GM12878 (cell line): Measurements from ENCODE around the gene TP53TG3D. TPM values are rescaled to one million over a fixed set of nuclear protein-coding genes. Genes with fewer than 3 reads are reported as not detected.
"Not testable (repeated sequence)": the region's sequence is repeated elsewhere in the genome, so short reads cannot be mapped to it uniquely, and the experiment has no call there.

Source experiments
- ATAC-seq: fragments of 200-7000 bp; cut with Tn5 transposase; 3 replicates; pipeline ENCODE4 v1.9.1; 2020; ENCODE audit warnings: mild to moderate bottlenecking, moderate library complexity
- Bru-seq: library from RNA; stranded (reverse); fragments of 400-500 nt; gene quantifications from one replicate; lab custom pipeline; 2021; lab: Mats Ljungman, UMichigan
- BruChase-seq, 2 experiments: library from RNA; stranded (reverse); fragments of 400-500 nt; gene quantifications; one replicate each; lab custom pipeline; 2021; lab: Mats Ljungman, UMichigan
- BruUV-seq: library from RNA; stranded (reverse); fragments of 400-500 nt; replicated peaks from 2 replicates; lab custom pipeline; 2021; lab: Mats Ljungman, UMichigan
- CTCF ChIA-PET: fragments of 300-600 bp; sonication (Branson Sonifier 250); formaldehyde crosslinking; extraction: SDS; loops from one replicate; lab custom pipeline; 2021; ENCODE audit warnings: inconsistent platforms; lab: Yijun Ruan, JAX
- POLR2A ChIA-PET: fragments of 350-600 bp; formaldehyde crosslinking; extraction: SDS; loops from one replicate; lab custom pipeline; 2021; ENCODE audit warnings: inconsistent platforms; lab: Charles Lee
- RAD21 ChIA-PET: fragments of 300-600 bp; sonication (Branson Sonifier 250); formaldehyde crosslinking; loops from one replicate; lab custom pipeline; 2023; ENCODE audit warnings: antibody characterized with exemption; ENCODE audit not compliant: unreplicated experiment; lab: Charles Lee
- SMC1A ChIA-PET: fragments of 300-600 bp; sonication (Branson Sonifier 250); formaldehyde crosslinking; loops from one replicate; lab custom pipeline; 2023; ENCODE audit not compliant: unreplicated experiment, uncharacterized antibody; lab: Charles Lee
- DNase-seq: peaks from one replicate; pipeline ENCODE4 v3.0.0-alpha.2; 2011; ENCODE audit warnings: low read depth, low spot score
- FAIRE-seq: peaks from 3 replicates; lab custom pipeline; 2011; peaks lifted over from hg19 to GRCh38; lab: Jason Lieb, UNC
- H2AFZ ChIP-seq: 2 replicates; pipeline ENCODE4 v1.6.0; 2011; ENCODE audit warnings: low read depth, low read length, control low read depth; ENCODE audit not compliant: control insufficient read depth
- H3K27ac ChIP-seq: 2 replicates; pipeline ENCODE4 v1.5.1; 2011; ENCODE audit warnings: control low read depth; ENCODE audit not compliant: control insufficient read depth, insufficient read depth
- H3K27me3 ChIP-seq, 2 experiments: replicated peaks in 1 of 2; 2 replicates each; pipeline versions ENCODE4 v1.6.0 to v1.6.1; 2011; ENCODE audit warnings: low read length in 1 of 2; ENCODE audit not compliant: control insufficient read depth in 2 of 2, insufficient read depth in 2 of 2
- H3K36me3 ChIP-seq, 2 experiments: 2 replicates each; pipeline ENCODE4 v1.5.1; 2011; ENCODE audit warnings: low read length in 1 of 2; ENCODE audit not compliant: control insufficient read depth in 2 of 2, insufficient read depth in 2 of 2
- H3K4me1 ChIP-seq: 2 replicates; pipeline ENCODE4 v1.6.1; 2011; ENCODE audit warnings: mild to moderate bottlenecking, low read length, moderate library complexity, mixed read lengths; ENCODE audit not compliant: control insufficient read depth, insufficient read depth
- H3K4me2 ChIP-seq: 2 replicates; pipeline ENCODE4 v1.6.0; 2011; ENCODE audit warnings: control low read depth; ENCODE audit not compliant: control insufficient read depth, insufficient read depth
- H3K4me3 ChIP-seq: fragments of 200-600 bp; sonication (generic); 2 replicates; pipeline ENCODE4 v1.5.1; 2016
- H3K79me2 ChIP-seq: 2 replicates; pipeline ENCODE4 v1.6.0; 2011; ENCODE audit warnings: low read length; ENCODE audit not compliant: control insufficient read depth, insufficient read depth
- H3K9ac ChIP-seq: 2 replicates; pipeline ENCODE4 v1.8.0; 2011; ENCODE audit warnings: low read length, control low read depth, mixed read lengths; ENCODE audit not compliant: control insufficient read depth, insufficient read depth
- H3K9me3 ChIP-seq: replicated peaks from 3 replicates; pipeline ENCODE4 v1.5.1; 2011; ENCODE audit warnings: mild to moderate bottlenecking, low read length; ENCODE audit not compliant: control insufficient read depth, insufficient read depth
- H4K20me1 ChIP-seq: 2 replicates; pipeline ENCODE4 v1.6.0; 2011; ENCODE audit not compliant: control insufficient read depth, insufficient read depth
- WGBS: methylation state at CpG from one replicate; pipeline ENCODE4 v1.1.6; 2016; ENCODE audit warnings: low lambda C conversion rate; ENCODE audit not compliant: insufficient replicate concordance, insufficient coverage; ENCODE audit errors: missing lambda C conversion rate; 5-methylcytosine and 5-hydroxymethylcytosine counted together
- in situ Hi-C: fragments of 300-500 bp; cut with MboI; formaldehyde crosslinking; loops from 9 replicates; pipeline ENCODE4 v1.14.3; 2018; ENCODE audit warnings: mixed read lengths
- intact Hi-C: fragments of 100-400 bp; cut with micrococcal nuclease; formaldehyde crosslinking; loops from one replicate; pipeline ENCODE4 v1.14.2; 2022; ENCODE audit not compliant: unreplicated experiment
- long read RNA-seq, 2 experiments: library from polyadenylated mRNA; unstranded; transcript quantifications; one replicate each; pipeline ENCODE4 v2.0.0, GENCODE V29; 2019 to 2020
- polyA minus RNA-seq, 3 experiments: library from RNA; depleted of rRNA, polyadenylated mRNA; stranded (reverse); fragments of >200 nt; gene quantifications; 2 replicates each; pipeline ENCODE4 v1.2.3, GENCODE V29; 2011
- polyA plus RNA-seq, 11 experiments: library from polyadenylated mRNA; depleted of rRNA in 4 of 11; unstranded in 6 of 11; stranded (reverse) in 5 of 11; fragments of >200 nt; fragmentation: Nextera tagmentation in 4 of 11; fragmentation: Illumina TruSeq in 1 of 11; extraction: Ambion mirVana in 4 of 11; extraction: Trizol in 1 of 11; gene quantifications; 1 replicate in 1 of 11; 2 replicates in 10 of 11; pipeline versions ENCODE4 v1.2.1 to v1.2.3, GENCODE V29; 2011 to 2016; ENCODE audit warnings: inconsistent platforms in 2 of 11, missing spikeins in 2 of 11, low read depth in 1 of 11
- total RNA-seq, 4 experiments: library from RNA; depleted of rRNA in 3 of 4; stranded (reverse); fragments of >200 nt in 3 of 4; fragmentation: Illumina TruSeq in 1 of 4; extraction: Trizol in 1 of 4; gene quantifications; 2 replicates each; pipeline versions ENCODE4 v1.2.1 to v1.2.3, GENCODE V29; 2013 to 2021

TP53TG3D gene
- total RNA-seq (2013; cell fraction: nucleolus; rRNA removed), result not detected in 2 replicates
- total RNA-seq (2014; rRNA removed) (not detected in 2 replicates), total RNA-seq (2014; rRNA removed; fragmentation: Illumina TruSeq; extraction: Trizol) (not detected in 2 replicates), total RNA-seq (2021) (not detected in 2 replicates), polyA plus RNA-seq (2011; rRNA removed) (not detected in 2 replicates), polyA plus RNA-seq (2014; fragmentation: Illumina TruSeq; extraction: Trizol) (not detected in 2 replicates), polyA plus RNA-seq (2014; fragmentation: Nextera tagmentation; extraction: Ambion mirVana) (not detected), polyA plus RNA-seq (2014; rRNA removed) (0.24 TPM in 1 of 2 replicates, not detected in the other), polyA plus RNA-seq (2016; fragmentation: Nextera tagmentation; extraction: Ambion mirVana) (not detected), polyA minus RNA-seq (2011; rRNA and poly(A)+ RNA removed) (not detected in 2 replicates), Bru-seq, nascent RNA (not detected), BruChase-seq, experiment 1, labeled RNA remaining after a 6-hour chase (not detected), BruChase-seq, experiment 2, labeled RNA remaining after a 2-hour chase (not detected)
- polyA plus RNA-seq (2011; ENCODE audit: low read depth), result not detected
- polyA plus RNA-seq (2011; cell fraction: cytosol; rRNA removed), result not detected in 2 replicates
- not detected in 2 replicates for polyA plus RNA-seq (2011; cell fraction: nucleus; rRNA removed)
- polyA plus RNA-seq (2012), result not detected in 2 replicates
- not detected in 2 replicates for polyA minus RNA-seq (2011; cell fraction: cytosol; rRNA and poly(A)+ RNA removed)
- not detected in 2 replicates for polyA minus RNA-seq (2011; cell fraction: nucleus; rRNA and poly(A)+ RNA removed)
- long read RNA-seq, experiment 1, result 0 reads
- long read RNA-seq, experiment 2, result 0 reads

- CTCF ChIA-PET, result not testable (repeated sequence)
These were observed at the start of gene TP53TG3D for GRCh38 chr16:32252986-32253385. Gene TP53TG3D (plus strand): TSS chr16:32253286. CDS start chr16:32253354, 68 bp downstream.

GRCh38 chr16:32253507-32253906 is 421 bp downstream of the TP53TG3D start:
- BruUV-seq, H3K4me1 ChIP-seq, H3K27ac ChIP-seq, H3K36me3 ChIP-seq, H3K27me3 ChIP-seq, ATAC-seq, RAD21 ChIA-PET, DNase-seq, H3K9me3 ChIP-seq, SMC1A ChIA-PET, H2AFZ ChIP-seq, H3K4me2 ChIP-seq, H3K9ac ChIP-seq, H3K79me2 ChIP-seq, H3K4me3 ChIP-seq, H4K20me1 ChIP-seq, FAIRE-seq, intact Hi-C loops, in situ Hi-C loops, POLR2A ChIA-PET, CTCF ChIA-PET: not testable (repeated sequence)
- no CpG with 5 or more reads among the region's 20 CpGs for WGBS

More at GRCh38 chr16:32252986-32253385, at the start of gene TP53TG3D:
- H3K4me3 ChIP-seq, H4K20me1 ChIP-seq, H2AFZ ChIP-seq, ATAC-seq, H3K4me2 ChIP-seq, POLR2A ChIA-PET, H3K4me1 ChIP-seq, H3K36me3 ChIP-seq, SMC1A ChIA-PET, H3K9me3 ChIP-seq, H3K27ac ChIP-seq, H3K9ac ChIP-seq, DNase-seq, FAIRE-seq, BruUV-seq, H3K27me3 ChIP-seq, intact Hi-C loops, H3K79me2 ChIP-seq, in situ Hi-C loops, RAD21 ChIA-PET: not testable (repeated sequence)
- 62% methylated on average over 9 of the region's 26 CpGs for WGBS

GRCh38 chr16:32261526-32261925 is 8.4 kb downstream of the TP53TG3D start:
- SMC1A ChIA-PET, H3K79me2 ChIP-seq, H3K27ac ChIP-seq, DNase-seq, H4K20me1 ChIP-seq, intact Hi-C loops, H3K9me3 ChIP-seq, H3K27me3 ChIP-seq, H3K4me3 ChIP-seq, H3K4me2 ChIP-seq, RAD21 ChIA-PET, H3K9ac ChIP-seq, in situ Hi-C loops, FAIRE-seq, BruUV-seq, ATAC-seq, POLR2A ChIA-PET, H3K36me3 ChIP-seq, CTCF ChIA-PET, H3K4me1 ChIP-seq, H2AFZ ChIP-seq: not testable (repeated sequence)
- WGBS, result 29% methylated on average over 5 of the region's 5 CpGs
